Loucy (cell line): ENCODE measurements around the gene EXOC8.

Experiments used
- H2AFZ ChIP-seq: fragments of 200-600 bp; sonication (generic); 2 replicates; pipeline ENCODE4 v1.6.0; 2016; ENCODE audit warnings: antibody characterized with exemption, mild to moderate bottlenecking, low read length, moderate library complexity
- H3F3A ChIP-seq: fragments of 200-600 bp; 2 replicates; pipeline ENCODE4 v1.6.0; 2016; ENCODE audit warnings: antibody characterized with exemption, low read depth, mild to moderate bottlenecking
- H3K27me3 ChIP-seq: fragments of 200-600 bp; sonication (generic); 2 replicates; pipeline ENCODE4 v1.6.1; 2014; ENCODE audit warnings: low read length, mild to moderate bottlenecking; ENCODE audit not compliant: insufficient read depth, poor library complexity, severe bottlenecking
- H3K36me3 ChIP-seq: fragments of 200-600 bp; sonication (generic); 2 replicates; pipeline ENCODE4 v1.6.1; 2016; ENCODE audit warnings: low read length; ENCODE audit not compliant: insufficient read depth
- H3K4me1 ChIP-seq: fragments of 200-600 bp; sonication (generic); 2 replicates; pipeline ENCODE4 v1.5.1; 2014; ENCODE audit warnings: low read length, mild to moderate bottlenecking; ENCODE audit not compliant: insufficient read depth, poor library complexity, severe bottlenecking
- H3K4me2 ChIP-seq: fragments of 200-600 bp; sonication (generic); 2 replicates; pipeline ENCODE4 v1.6.0; 2014; ENCODE audit warnings: antibody characterized with exemption, low read length, low read depth, mild to moderate bottlenecking; ENCODE audit not compliant: poor library complexity, severe bottlenecking
- H3K4me3 ChIP-seq: fragments of 200-600 bp; sonication (generic); 2 replicates; pipeline ENCODE4 v1.5.1; 2014; ENCODE audit warnings: low read length, mild to moderate bottlenecking, mixed read lengths; ENCODE audit not compliant: poor library complexity, severe bottlenecking
- H3K79me2 ChIP-seq: fragments of 200-600 bp; sonication (generic); 2 replicates; pipeline ENCODE4 v1.6.1; 2014; ENCODE audit warnings: low read length; ENCODE audit not compliant: insufficient read depth
- H3K9ac ChIP-seq: fragments of 200-600 bp; sonication (generic); 2 replicates; pipeline ENCODE4 v1.6.0; 2014; ENCODE audit warnings: mild to moderate bottlenecking, low read depth, low read length, moderate library complexity; ENCODE audit not compliant: poor library complexity, severe bottlenecking
- H3K9me2 ChIP-seq: fragments of 200-600 bp; sonication (generic); replicated peaks from 2 replicates; pipeline ENCODE4 v1.6.1; 2016; ENCODE audit warnings: low read depth, low read length, mixed read lengths
- H3K9me3 ChIP-seq: fragments of 200-600 bp; sonication (generic); 2 replicates; pipeline ENCODE4 v1.6.1; 2014; ENCODE audit warnings: mild to moderate bottlenecking, antibody characterized with exemption, low read length, low read depth; ENCODE audit not compliant: insufficient read depth
- H4K20me1 ChIP-seq: fragments of 200-600 bp; sonication (generic); 2 replicates; pipeline ENCODE4 v1.6.0; 2014; ENCODE audit warnings: antibody characterized with exemption, low read length, mild to moderate bottlenecking; ENCODE audit not compliant: insufficient read depth, poor library complexity, severe bottlenecking
- EZH2phosphoT487 ChIP-seq: fragments of 200-600 bp; IDR thresholded peaks from 2 replicates; pipeline ENCODE4 v1.6.1; 2018; ENCODE audit warnings: antibody characterized with exemption, mild to moderate bottlenecking, moderate library complexity, borderline replicate concordance
- TF ChIP-seq, protein P1 (sequence below): fragments of 200-600 bp; sonication (generic); conservative IDR thresholded peaks from 2 replicates; pipeline ENCODE4 v1.5.1; 2014; ENCODE audit warnings: mild to moderate bottlenecking, antibody characterized with exemption, low read length

EXOC8 gene

GRCh38 chr1:231384696-231385415 lies 47.2 kb upstream of the EXOC8 start:
- H3K4me3 ChIP-seq = no peak overlapping the region
- no peaks in the 10 kb centered on the region for H3K9me2 ChIP-seq
- H3K27me3 ChIP-seq = no peaks in the 10 kb centered on the region
- H3K9ac ChIP-seq = no peak overlapping the region
- no peaks in the 10 kb centered on the region for H3K4me1 ChIP-seq
- no peak overlapping the region for H2AFZ ChIP-seq
- no peaks in the 10 kb centered on the region for H3K36me3 ChIP-seq
- TF ChIP-seq EZH2phosphoT487 = no peak
- TF ChIP-seq, protein P1, sequence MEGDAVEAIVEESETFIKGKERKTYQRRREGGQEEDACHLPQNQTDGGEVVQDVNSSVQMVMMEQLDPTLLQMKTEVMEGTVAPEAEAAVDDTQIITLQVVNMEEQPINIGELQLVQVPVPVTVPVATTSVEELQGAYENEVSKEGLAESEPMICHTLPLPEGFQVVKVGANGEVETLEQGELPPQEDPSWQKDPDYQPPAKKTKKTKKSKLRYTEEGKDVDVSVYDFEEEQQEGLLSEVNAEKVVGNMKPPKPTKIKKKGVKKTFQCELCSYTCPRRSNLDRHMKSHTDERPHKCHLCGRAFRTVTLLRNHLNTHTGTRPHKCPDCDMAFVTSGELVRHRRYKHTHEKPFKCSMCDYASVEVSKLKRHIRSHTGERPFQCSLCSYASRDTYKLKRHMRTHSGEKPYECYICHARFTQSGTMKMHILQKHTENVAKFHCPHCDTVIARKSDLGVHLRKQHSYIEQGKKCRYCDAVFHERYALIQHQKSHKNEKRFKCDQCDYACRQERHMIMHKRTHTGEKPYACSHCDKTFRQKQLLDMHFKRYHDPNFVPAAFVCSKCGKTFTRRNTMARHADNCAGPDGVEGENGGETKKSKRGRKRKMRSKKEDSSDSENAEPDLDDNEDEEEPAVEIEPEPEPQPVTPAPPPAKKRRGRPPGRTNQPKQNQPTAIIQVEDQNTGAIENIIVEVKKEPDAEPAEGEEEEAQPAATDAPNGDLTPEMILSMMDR = no peak
- H3K4me2 ChIP-seq = no peak overlapping the region
- no peaks in the 10 kb centered on the region for H3F3A ChIP-seq
- no peaks in the 10 kb centered on the region for H3K9me3 ChIP-seq
- no peaks in the 10 kb centered on the region for H3K79me2 ChIP-seq
- H4K20me1 ChIP-seq = no peaks in the 10 kb centered on the region

DNA sequence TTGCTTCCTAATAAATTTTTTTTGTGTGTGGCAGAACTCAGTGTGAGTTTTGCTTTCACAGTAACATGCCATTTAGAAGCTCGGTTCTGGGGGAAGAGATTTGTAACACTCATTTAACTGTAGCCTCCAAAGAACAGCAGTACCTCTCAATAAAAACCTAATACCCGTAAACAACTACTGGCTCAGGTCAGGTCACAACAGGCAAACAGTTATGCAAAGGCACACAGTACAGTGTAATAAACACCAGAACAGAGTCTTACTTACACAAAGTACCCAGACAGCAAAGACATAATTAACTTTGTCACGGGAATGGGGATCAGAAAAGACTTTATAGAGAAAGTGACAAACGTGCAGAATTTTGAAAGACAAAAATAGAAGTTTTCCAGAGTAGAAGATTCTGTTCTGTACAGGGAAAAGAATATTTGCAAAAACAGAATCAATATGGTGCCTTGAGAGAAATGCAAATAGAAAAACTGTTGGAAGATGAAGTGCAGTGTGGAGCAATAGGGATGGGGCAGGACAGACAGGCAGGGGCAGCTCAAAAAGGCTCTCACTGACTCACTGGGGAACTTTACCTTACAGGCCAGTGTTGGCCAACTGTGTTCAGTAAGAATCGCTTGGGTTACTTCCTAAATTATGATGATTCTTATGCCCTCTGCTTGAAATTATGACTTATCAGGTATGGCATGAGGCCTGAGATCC lies 45.7 kb upstream of the EXOC8 start:
- H4K20me1 ChIP-seq = no peaks in the 10 kb centered on the region

DNA sequence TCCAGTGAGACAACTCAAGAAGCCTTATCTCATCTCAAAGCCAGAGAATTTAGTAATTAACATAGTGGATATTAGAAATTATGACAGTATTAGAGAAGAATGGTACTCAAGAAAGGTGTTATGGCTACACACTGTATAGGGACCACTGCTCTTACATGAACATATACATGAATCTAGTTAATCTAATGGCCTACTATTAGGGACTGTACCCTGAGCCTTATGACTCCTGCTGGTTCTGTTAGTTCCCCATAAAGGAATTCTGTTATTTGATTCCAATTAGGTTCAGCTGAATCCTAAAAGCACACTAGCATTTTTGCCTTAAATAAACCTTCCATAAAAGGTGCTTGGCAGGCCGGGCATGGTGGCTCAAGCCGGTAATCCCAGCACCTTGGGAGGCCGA lies 44.8 kb upstream of the EXOC8 start:
- TF ChIP-seq, protein P1 = no peak
- no peak for TF ChIP-seq EZH2phosphoT487
- Histone ChIP-seq H4K20me1 (no peaks in the 10 kb centered on the region), H2AFZ (no peak overlapping the region), H3K9ac (no peak overlapping the region), H3K4me2 (no peak overlapping the region), H3F3A (no peaks in the 10 kb centered on the region), H3K4me3 (no peak overlapping the region), H3K9me3 (no peaks in the 10 kb centered on the region), H3K9me2 (no peaks in the 10 kb centered on the region), H3K36me3 (no peaks in the 10 kb centered on the region), H3K79me2 (no peaks in the 10 kb centered on the region), H3K27me3 (no peaks in the 10 kb centered on the region), H3K4me1 (no peaks in the 10 kb centered on the region)

More for the DNA sequence above, 45.7 kb upstream of the EXOC8 start:
- TF ChIP-seq, protein P1 = no peak
- Histone ChIP-seq H3K9me3 (no peaks in the 10 kb centered on the region), H3K9ac (no peak overlapping the region), H3K9me2 (no peaks in the 10 kb centered on the region), H3F3A (no peaks in the 10 kb centered on the region), H3K4me3 (no peak overlapping the region), H3K27me3 (no peaks in the 10 kb centered on the region), H3K36me3 (no peaks in the 10 kb centered on the region), H2AFZ (no peak overlapping the region), H3K4me2 (no peak overlapping the region), H3K4me1 (no peaks in the 10 kb centered on the region), H3K79me2 (no peaks in the 10 kb centered on the region)
